H9 (cell line): ENCODE data around the gene MRPL2. TPM values are rescaled to one million over a fixed set of nuclear protein-coding genes. Genes with fewer than 3 reads are reported as not detected.

Source experiments
- DNase-seq: peaks from one replicate; pipeline ENCODE4 v3.0.0-alpha.2; 2017
- H2AFZ ChIP-seq: one replicate; pipeline ENCODE4 v1.6.1; 2013; ENCODE audit warnings: mild to moderate bottlenecking, low read length, control low read depth, moderate library complexity
- H2AK5ac ChIP-seq: 2 replicates; pipeline ENCODE4 v1.6.1; 2013; ENCODE audit warnings: low read length, control low read depth, mixed read lengths; ENCODE audit not compliant: insufficient read length
- H2BK120ac ChIP-seq: one replicate; pipeline ENCODE4 v1.6.1; 2013; ENCODE audit warnings: low read depth, mild to moderate bottlenecking, low read length, control low read depth, inconsistent platforms; ENCODE audit not compliant: poor library complexity, severe bottlenecking
- H2BK12ac ChIP-seq: 2 replicates; pipeline ENCODE4 v1.6.1; 2013; ENCODE audit warnings: low read length, control low read depth, mixed read lengths, low read depth; ENCODE audit not compliant: insufficient read length
- H2BK15ac ChIP-seq: 2 replicates; pipeline ENCODE4 v1.6.1; 2013; ENCODE audit warnings: low read depth, low read length, control low read depth
- H2BK20ac ChIP-seq: one replicate; pipeline ENCODE4 v1.6.1; 2013; ENCODE audit warnings: low read depth, mild to moderate bottlenecking, low read length, control low read depth, inconsistent platforms; ENCODE audit not compliant: poor library complexity, severe bottlenecking
- H2BK5ac ChIP-seq: 2 replicates; pipeline ENCODE4 v1.6.1; 2013; ENCODE audit warnings: low read length, control low read depth, mixed read lengths; ENCODE audit not compliant: insufficient read length
- H3K14ac ChIP-seq: 2 replicates; pipeline ENCODE4 v1.6.1; 2013; ENCODE audit warnings: low read length, control low read depth; ENCODE audit not compliant: insufficient read depth
- H3K18ac ChIP-seq: 2 replicates; pipeline ENCODE4 v1.6.1; 2013; ENCODE audit warnings: low read depth, mild to moderate bottlenecking, mixed read lengths, low read length, control low read depth; ENCODE audit not compliant: insufficient read length
- H3K23ac ChIP-seq: 2 replicates; pipeline ENCODE4 v1.6.1; 2013; ENCODE audit warnings: low read length, control low read depth, mixed read lengths, low read depth; ENCODE audit not compliant: insufficient read length
- H3K23me2 ChIP-seq: 2 replicates; pipeline ENCODE4 v1.6.1; 2013; ENCODE audit warnings: low read depth, mild to moderate bottlenecking, mixed read lengths, low read length, control low read depth; ENCODE audit not compliant: insufficient read length, poor library complexity, severe bottlenecking
- H3K27ac ChIP-seq: 2 replicates; pipeline ENCODE4 v1.5.1; 2013; ENCODE audit warnings: low read length, control low read depth, mixed read lengths, low read depth; ENCODE audit not compliant: insufficient read length
- H3K27me3 ChIP-seq: 2 replicates; pipeline ENCODE4 v1.6.1; 2013; ENCODE audit warnings: low read length, control low read depth, inconsistent platforms; ENCODE audit not compliant: insufficient read depth
- H3K4ac ChIP-seq: 2 replicates; pipeline ENCODE4 v1.6.1; 2013; ENCODE audit warnings: low read depth, mild to moderate bottlenecking, control low read depth, inconsistent platforms, low read length, moderate library complexity
- H3K4me1 ChIP-seq: 2 replicates; pipeline ENCODE4 v1.6.1; 2013; ENCODE audit warnings: low read length, control low read depth, inconsistent platforms; ENCODE audit not compliant: insufficient read depth
- H3K4me2 ChIP-seq: 2 replicates; pipeline ENCODE4 v1.6.1; 2013; ENCODE audit warnings: low read length, control low read depth, mixed read lengths; ENCODE audit not compliant: insufficient read length, insufficient read depth
- H3K56ac ChIP-seq: 2 replicates; pipeline ENCODE4 v1.6.1; 2013; ENCODE audit warnings: low read depth, mild to moderate bottlenecking, mixed read lengths, low read length, control low read depth; ENCODE audit not compliant: insufficient read length
- H3K79me1 ChIP-seq: 2 replicates; pipeline ENCODE4 v1.6.1; 2013; ENCODE audit warnings: low read depth, mild to moderate bottlenecking, moderate library complexity, low read length, control low read depth, inconsistent platforms; ENCODE audit not compliant: insufficient read depth, poor library complexity, severe bottlenecking
- H3K79me2 ChIP-seq: 2 replicates; pipeline ENCODE4 v1.6.1; 2013; ENCODE audit warnings: low read length, control low read depth, inconsistent platforms; ENCODE audit not compliant: insufficient read depth
- H3K9ac ChIP-seq: 2 replicates; pipeline ENCODE4 v1.6.1; 2013; ENCODE audit warnings: low read length, control low read depth, mixed read lengths; ENCODE audit not compliant: insufficient read length; ENCODE audit errors: extremely low read depth
- H3K9me3 ChIP-seq: one replicate; pipeline ENCODE4 v1.6.1; 2013; ENCODE audit warnings: low read depth, low read length, inconsistent platforms; ENCODE audit not compliant: control insufficient read depth
- H3T11ph ChIP-seq: one replicate; pipeline ENCODE4 v1.6.1; 2013; ENCODE audit warnings: mild to moderate bottlenecking, low read length, control low read depth, inconsistent platforms
- H4K20me1 ChIP-seq: one replicate; pipeline ENCODE4 v1.6.1; 2013; ENCODE audit not compliant: control insufficient read depth, insufficient read length, insufficient read depth
- H4K5ac ChIP-seq: 2 replicates; pipeline ENCODE4 v1.6.1; 2013; ENCODE audit warnings: low read depth, mild to moderate bottlenecking, mixed read lengths, low read length, control low read depth; ENCODE audit not compliant: insufficient read length
- H4K8ac ChIP-seq: replicated peaks from 2 replicates; pipeline ENCODE4 v1.6.1; 2013; ENCODE audit warnings: low read length, control low read depth, mixed read lengths, low read depth; ENCODE audit not compliant: insufficient read length
- H4K91ac ChIP-seq: 2 replicates; pipeline ENCODE4 v1.6.1; 2013; ENCODE audit warnings: low read depth, mild to moderate bottlenecking, moderate library complexity, mixed read lengths, low read length, control low read depth; ENCODE audit not compliant: insufficient read length
- H3K27ac Mint-ChIP-seq, 3 experiments: 2 replicates in 2 of 3; 3 replicates in 1 of 3; pipeline ENCODE4 v1.8.0; 2020 to 2021; ENCODE audit warnings: mixed read lengths in 3 of 3, mild to moderate bottlenecking in 1 of 3, moderate library complexity in 1 of 3
- H3K27me3 Mint-ChIP-seq: 2 replicates; pipeline ENCODE4 v1.8.0; 2021; ENCODE audit warnings: low read depth, mild to moderate bottlenecking, moderate library complexity, mixed read lengths
- H3K36me3 Mint-ChIP-seq, 3 experiments: 2 replicates in 2 of 3; 3 replicates in 1 of 3; pipeline ENCODE4 v1.8.0; 2020 to 2021; ENCODE audit warnings: low read depth in 3 of 3, mixed read lengths in 3 of 3; ENCODE audit not compliant: insufficient read depth in 1 of 3
- H3K4me1 Mint-ChIP-seq, 2 experiments: 2 replicates each; pipeline ENCODE4 v1.8.0; 2020; ENCODE audit warnings: mixed read lengths in 2 of 2
- H3K4me3 Mint-ChIP-seq, 2 experiments: 2 replicates in 1 of 2; 3 replicates in 1 of 2; pipeline ENCODE4 v1.8.0; 2020 to 2021; ENCODE audit warnings: mild to moderate bottlenecking in 2 of 2, mixed read lengths in 2 of 2, moderate library complexity in 1 of 2
- H3K9me3 Mint-ChIP-seq, 2 experiments: 2 replicates in 1 of 2; 3 replicates in 1 of 2; pipeline ENCODE4 v1.8.0; 2020; ENCODE audit warnings: mild to moderate bottlenecking in 2 of 2, mixed read lengths in 2 of 2, moderate library complexity in 1 of 2
- CTCF ChIP-seq: fragments of 200-600 bp; sonication (generic); conservative IDR thresholded peaks from 3 replicates; pipeline ENCODE4 v1.8.0; 2021; ENCODE audit warnings: antibody characterized with exemption, mild to moderate bottlenecking
- WGBS: extraction: QIAGEN DNeasy Blood & Tissue Kit; methylation state at CpG from one replicate; pipeline ENCODE4 v1.1.7; 2013; ENCODE audit warnings: missing lambda C conversion rate, low lambda C conversion rate, mixed read lengths; ENCODE audit not compliant: insufficient read length; ENCODE audit errors: extremely low coverage; 5-methylcytosine and 5-hydroxymethylcytosine counted together
- total RNA-seq: library from RNA; stranded (reverse); gene quantifications from 2 replicates; pipeline ENCODE4 v1.2.1, GENCODE V29; 2021

The MRPL2 gene
- total RNA-seq, 1 experiment from 2014 or later, result 74.4 TPM

- H3K4me3 Mint-ChIP-seq, result no peak overlapping the region
- no peak overlapping the region for H2BK5ac ChIP-seq
- H3K23me2 ChIP-seq, result no peaks in the 10 kb centered on the region
- no peak overlapping the region for H3K4ac ChIP-seq
- H3K23ac ChIP-seq, result no peak overlapping the region
- H3K4me2 ChIP-seq, result no peak overlapping the region
- no peak overlapping the region for H3T11ph ChIP-seq
- H3K79me1 ChIP-seq, result no peaks in the 10 kb centered on the region
- no peak overlapping the region for H3K27ac Mint-ChIP-seq
- no peak overlapping the region for H4K5ac ChIP-seq
- no peaks in the 10 kb centered on the region for H3K27me3 Mint-ChIP-seq
- no peak overlapping the region for H2BK20ac ChIP-seq
- H3K27me3 ChIP-seq, result no peaks in the 10 kb centered on the region
- no peak overlapping the region for H2BK15ac ChIP-seq
- no CpG with 5 or more reads among the region's 9 CpGs for WGBS
- no peak overlapping the region for H3K14ac ChIP-seq
- no peak overlapping the region for H4K8ac ChIP-seq
- no peak overlapping the region for H2BK120ac ChIP-seq
- no peak overlapping the region for H2AK5ac ChIP-seq
- no peak for DNase-seq
- H2AFZ ChIP-seq, result no peak overlapping the region
- H3K18ac ChIP-seq, result no peak overlapping the region
- no peaks in the 10 kb centered on the region for H4K20me1 ChIP-seq
- H3K9ac ChIP-seq, result no peak overlapping the region
- H3K9me3 Mint-ChIP-seq, result no peaks in the 10 kb centered on the region
- H2BK12ac ChIP-seq, result no peak overlapping the region
- no peak for TF ChIP-seq CTCF
- no peaks in the 10 kb centered on the region for H3K4me1 ChIP-seq
- no peak overlapping the region for H3K56ac ChIP-seq
- H4K91ac ChIP-seq, result no peak overlapping the region
- H3K4me1 Mint-ChIP-seq, result peaks cover 7 to 10% of the 10 kb centered on the region in 2 experiments
- peaks cover 2% of the 10 kb centered on the region; the same call in 1 of the 2 replicates for H3K79me2 ChIP-seq
- peaks cover 25 to 72% (median 65%) of the 10 kb centered on the region in 3 experiments; a peak in 6 of 7 replicates for H3K36me3 Mint-ChIP-seq
- no peaks in the 10 kb centered on the region for H3K9me3 ChIP-seq
- no peak overlapping the region for H3K27ac ChIP-seq
Measured at GRCh38 chr6:43007126-43007525, 52.1 kb downstream of the MRPL2 start.
